Dermis microvascular lymphatic vessel endothelial cell (primary cell): ENCODE measurements around the gene PPP4R3B. TPM values are rescaled to one million over a fixed set of nuclear protein-coding genes. Genes with fewer than 3 reads are reported as not detected.
"Not testable (repeated sequence)": the region's sequence is repeated elsewhere in the genome, so short reads cannot be mapped to it uniquely, and the experiment has no call there.

Experiments used
- DNase-seq, 2 donors: peaks; one replicate each; pipeline versions ENCODE4 v3.0.0 to v3.0.0-alpha.2; 2010; ENCODE audit warnings: low read depth in 2 of 2
- total RNA-seq: library from RNA; depleted of rRNA; stranded (reverse); fragments of >200 nt; gene quantifications from 2 replicates; pipeline ENCODE4 v1.2.1, GENCODE V29; 2014

The PPP4R3B gene
- total RNA-seq, 1 donor from 2014 or later: 33.6 TPM

GRCh38 chr2:55596795-55597194, 20.6 kb downstream of the PPP4R3B start:
- DNase-seq: not testable (repeated sequence)

- no peak for DNase-seq
Measured at GRCh38 chr2:55595536-55595935, 21.9 kb downstream of the PPP4R3B start.

- no peak for DNase-seq
Measured at GRCh38 chr2:55592130-55592529, 25.3 kb downstream of the PPP4R3B start.

- peak in 1 of 2 donors; percentile 11 for DNase-seq
Measured at GRCh38 chr2:55590810-55591440, 26.5 kb downstream of the PPP4R3B start.

GRCh38 chr2:55585451-55586080, 31.9 kb downstream of the PPP4R3B start:
- peak in 1 of 2 donors; percentile 37 for DNase-seq

- no peak for DNase-seq
Measured at GRCh38 chr2:55581874-55582547, 35.4 kb downstream of the PPP4R3B start.

GRCh38 chr2:55581435-55581834, 36.0 kb downstream of the PPP4R3B start:
- peak in 1 of 2 donors; percentile 21 for DNase-seq

GRCh38 chr2:55569002-55569401, 48.4 kb downstream of the PPP4R3B start:
- DNase-seq: not testable (repeated sequence)

- DNase-seq: no peak
Measured at GRCh38 chr2:55567298-55567697, 50.1 kb downstream of the PPP4R3B start.

GRCh38 chr2:55565613-55566012, 51.8 kb downstream of the PPP4R3B start:
- no peak for DNase-seq

- no peak for DNase-seq
Measured at GRCh38 chr2:55560855-55561254, 56.6 kb downstream of the PPP4R3B start.

- no peak for DNase-seq
Measured at GRCh38 chr2:55556809-55557208, 60.6 kb downstream of the PPP4R3B start.

- peak in 1 of 2 donors; percentile 4 for DNase-seq
Measured at GRCh38 chr2:55555977-55556376, 61.4 kb downstream of the PPP4R3B start.

- DNase-seq: no peak
Measured at GRCh38 chr2:55553321-55553720, 64.1 kb downstream of the PPP4R3B start.

GRCh38 chr2:55550368-55551102, 66.9 kb downstream of the PPP4R3B start:
- DNase-seq: peak in 1 of 2 donors; percentile 82

GRCh38 chr2:55547679-55548078, 69.7 kb downstream of the PPP4R3B start:
- not testable (repeated sequence) for DNase-seq

- no peak for DNase-seq
Measured at GRCh38 chr2:55547001-55547400, 70.4 kb downstream of the PPP4R3B start.

GRCh38 chr2:55530539-55531081, 86.8 kb downstream of the PPP4R3B start:
- DNase-seq: no peak

- DNase-seq: no peak
Measured at GRCh38 chr2:55526174-55526573, 91.2 kb downstream of the PPP4R3B start.

- no peak for DNase-seq
Measured at GRCh38 chr2:55524884-55525437, 92.5 kb downstream of the PPP4R3B start.
